ENCODE data around the gene FKBP11. TPM values are rescaled to one million over a fixed set of nuclear protein-coding genes. Genes with fewer than 3 reads are reported as not detected.

FKBP11 gene
- total and polyA plus RNA-seq, 2 of the 8 experiments (the other 6 are each of a cell fraction or from before 2014, with no cell fraction given) = 45.7 to 65.1 TPM

GRCh38 chr12:48894271-48894670 is 31.0 kb downstream of the FKBP11 start (continued):
- no peak for TF ChIP-seq EP300 (IDR thresholded peaks at IDR 0.05; ENCODE audit: borderline replicate concordance in 1 of 2, low read depth in 2 of 2, low read length in 2 of 2)
- TF ChIP-seq CHD1 (IDR thresholded peaks at IDR 0.05; ENCODE audit: low read depth, low read length) = no peak
- TF ChIP-seq CREB1 (IDR thresholded peaks at IDR 0.05) = no peak
- no peak for TF ChIP-seq PHF8 (conservative IDR thresholded peaks at IDR 0.05; ENCODE audit: low read depth, low read length)
- TF ChIP-seq ATF2 (IDR thresholded peaks at IDR 0.05; ENCODE audit: low read length) = no peak
- TF ChIP-seq JUN (IDR thresholded peaks at IDR 0.05; ENCODE audit: low read depth, low read length) = no peak
- TF ChIP-seq ATF3 (IDR thresholded peaks at IDR 0.05; ENCODE audit: insufficient read depth, low read depth, low read length) = no peak

Measured in H1 (cell line).